Mucosa of descending colon (tissue), 3 donors: ENCODE results near the gene KIRREL3. TPM values are rescaled to one million over a fixed set of nuclear protein-coding genes. Genes with fewer than 3 reads are reported as not detected.
A peak's percentile ranks its signal among the peaks of the same experiment; 100 is the strongest.

Source experiments
- ATAC-seq: fragments of 200-7000 bp; cut with Tn5 transposase; one replicate; pipeline ENCODE4 v1.9.1; 2020; ENCODE audit warnings: mild to moderate bottlenecking, moderate library complexity
- DNase-seq, 3 donors: peaks; one replicate each; pipeline ENCODE4 v3.0.0-alpha.2; 2020
- H3K36me3 ChIP-seq: fragments of 200-600 bp; one replicate; pipeline ENCODE4 v1.8.0; 2021; ENCODE audit warnings: low read depth, mild to moderate bottlenecking
- H3K4me1 ChIP-seq: fragments of 200-600 bp; one replicate; pipeline ENCODE4 v1.8.0; 2021; ENCODE audit warnings: low read depth, mild to moderate bottlenecking
- H3K4me3 ChIP-seq: fragments of 200-600 bp; one replicate; pipeline ENCODE4 v1.8.0; 2021; ENCODE audit warnings: mild to moderate bottlenecking
- H3K9me3 ChIP-seq: fragments of 200-600 bp; one replicate; pipeline ENCODE4 v1.8.0; 2021; ENCODE audit warnings: mild to moderate bottlenecking
- CTCF ChIP-seq: fragments of 200-600 bp; IDR thresholded peaks from one replicate; pipeline ENCODE4 v1.8.0; 2022; ENCODE audit warnings: antibody characterized with exemption, mild to moderate bottlenecking
- intact Hi-C, 2 donors: fragments of 100-400 bp; cut with DNase I in 1 of 2; cut with micrococcal nuclease in 1 of 2; formaldehyde crosslinking; loops; one replicate each; pipeline versions ENCODE4 v1.11.0 to v1.11.1; 2022; cut with DNase I, micrococcal nuclease
- total RNA-seq, 3 donors: library from RNA; stranded (reverse); fragmentation: NEBNext Ultra II Directional in 2 of 3; extraction: Animal tissue kit (Norgen Biotek cat#: 25700) in 2 of 3; gene quantifications; one replicate each; pipeline versions ENCODE4 v1.2.1 to v1.2.4, GENCODE V29; 2021 to 2023
- donor health status: DM: no; HTN: no; CAD: no; lungs with moderate emphysema.
- donor health status: DM: no; HTN: no; CAD: no.
- donor health status: DM: no; HTN: yes; CAD: no.

The KIRREL3 gene
- total RNA-seq, 3 donors from 2014 or later = 0.23 to 2.4 (median 0.70) TPM

- intact Hi-C loops = loop anchor here in 1 of 2 donors (10.0 kb wide), 1 partner anchor 268 kb away; no protein-coding TSS in a partner anchor
- peak in 2 of 3 donors; percentile 50 to 81 for DNase-seq
- no peak for TF ChIP-seq CTCF
- Histone ChIP-seq H3K9me3 (no peaks in the 10 kb centered on the region), H3K36me3 (no peaks in the 10 kb centered on the region), H3K4me1 (no peaks in the 10 kb centered on the region), H3K4me3 (no peak overlapping the region)
- ATAC-seq = peak; percentile 63
Measured at GRCh38 chr11:126716456-126717083, 284.0 kb downstream of the KIRREL3 start.

- Histone ChIP-seq H3K9me3 (no peaks in the 10 kb centered on the region), H3K4me3 (no peak overlapping the region), H3K36me3 (no peaks in the 10 kb centered on the region), H3K4me1 (no peaks in the 10 kb centered on the region)
- intact Hi-C loops = loop anchor here (5.0 to 10.0 kb wide), 2 partner anchors 271 to 278 kb away; no protein-coding TSS in a partner anchor
- no peak for TF ChIP-seq CTCF
- ATAC-seq (no peak), DNase-seq (no peak)
Measured at GRCh38 chr11:126713806-126714205, 286.8 kb downstream of the KIRREL3 start.

- Histone ChIP-seq H3K9me3 (no peaks in the 10 kb centered on the region), H3K4me3 (no peak overlapping the region), H3K36me3 (no peaks in the 10 kb centered on the region), H3K4me1 (no peaks in the 10 kb centered on the region)
- DNase-seq (no peak), ATAC-seq (no peak)
- intact Hi-C loops = loop anchor here (5.0 to 10.0 kb wide), 2 partner anchors 273 to 280 kb away; no protein-coding TSS in a partner anchor
- no peak for TF ChIP-seq CTCF
Measured at GRCh38 chr11:126711977-126712625, 288.5 kb downstream of the KIRREL3 start.

- intact Hi-C loops = loop anchor here (5.0 to 10.0 kb wide), 2 partner anchors 274 to 281 kb away; no protein-coding TSS in a partner anchor
- DNase-seq = no peak
- no peak for TF ChIP-seq CTCF
Measured at GRCh38 chr11:126710804-126711399, 289.7 kb downstream of the KIRREL3 start.

GRCh38 chr11:126707498-126707897 is 293.1 kb downstream of the KIRREL3 start:
- no peak for DNase-seq
- no peaks in the 10 kb centered on the region for H3K9me3 ChIP-seq
- H3K4me3 ChIP-seq = no peak overlapping the region
- no peaks in the 10 kb centered on the region for H3K4me1 ChIP-seq
- intact Hi-C loops = no loop called here
- ATAC-seq = no peak
- TF ChIP-seq CTCF = no peak
- H3K36me3 ChIP-seq = no peaks in the 10 kb centered on the region

More at GRCh38 chr11:126710804-126711399, 289.7 kb downstream of the KIRREL3 start:
- H3K4me1 ChIP-seq = no peaks in the 10 kb centered on the region
- H3K9me3 ChIP-seq = no peaks in the 10 kb centered on the region
- H3K36me3 ChIP-seq = no peaks in the 10 kb centered on the region
- no peak for ATAC-seq
- no peak overlapping the region for H3K4me3 ChIP-seq
